ENCODE data around the gene XRRA1.

The XRRA1 gene

DNA sequence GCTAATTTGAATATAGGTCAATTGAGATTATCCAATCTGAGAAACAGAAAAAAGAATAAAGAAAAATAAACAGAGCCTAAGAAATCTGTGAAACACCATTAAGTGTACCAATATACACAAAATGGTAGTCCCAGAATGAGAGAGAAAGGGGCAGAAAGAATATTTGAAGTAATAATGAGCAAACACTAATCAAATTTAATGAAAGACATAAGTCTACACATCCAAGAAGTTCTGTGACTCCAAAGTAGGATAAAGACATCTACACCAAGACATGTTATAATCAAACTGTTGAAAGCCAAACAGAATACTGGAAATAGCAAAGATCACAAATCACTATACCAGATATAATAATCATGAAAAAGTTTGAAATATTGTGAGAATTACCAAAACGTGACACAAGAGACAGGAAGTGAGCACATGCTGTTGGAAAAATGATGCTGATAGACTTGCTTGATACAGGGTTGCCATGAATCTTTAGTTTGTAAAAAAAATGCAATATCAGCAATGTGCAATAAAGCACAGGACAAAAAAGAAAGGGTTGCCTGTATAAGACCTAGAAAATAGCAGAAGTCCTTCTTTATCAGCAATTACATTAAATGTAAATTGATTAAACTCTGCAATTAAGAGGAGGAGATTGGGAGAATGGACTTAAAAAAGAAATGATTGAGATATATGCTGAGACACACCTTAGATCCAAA, 124.5 kb downstream of the XRRA1 start:
- H3K79me2 ChIP-seq (ENCODE audit: insufficient read depth, low read length) = no peaks in the 10 kb centered on the region
- H2AFZ ChIP-seq (ENCODE audit: low read length) = no peak overlapping the region
- TF ChIP-seq EZH2phosphoT487 (IDR thresholded peaks at IDR 0.05; ENCODE audit: borderline replicate concordance) = no peak
- no peaks in the 10 kb centered on the region for H3F3A ChIP-seq (ENCODE audit: low read depth)
- no peaks in the 10 kb centered on the region for H3K9me2 ChIP-seq (replicated peaks; ENCODE audit: low read depth, low read length)
- peaks cover 30% of the 10 kb centered on the region for H3K9me3 ChIP-seq (ENCODE audit: insufficient read depth, low read depth, low read length)
- no peak overlapping the region for H3K4me3 ChIP-seq (ENCODE audit: low read length, poor library complexity, severe bottlenecking)
- no peak overlapping the region for H3K4me2 ChIP-seq (ENCODE audit: low read depth, low read length, poor library complexity, severe bottlenecking)
- H3K27me3 ChIP-seq (ENCODE audit: insufficient read depth, low read length, poor library complexity, severe bottlenecking) = no peaks in the 10 kb centered on the region
- no peaks in the 10 kb centered on the region for H4K20me1 ChIP-seq (ENCODE audit: insufficient read depth, low read length, poor library complexity, severe bottlenecking)
- peaks cover 82% of the 10 kb centered on the region for H3K36me3 ChIP-seq (ENCODE audit: insufficient read depth, low read length)
- H3K4me1 ChIP-seq (ENCODE audit: insufficient read depth, low read length, poor library complexity, severe bottlenecking) = peaks cover 8% of the 10 kb centered on the region
- H3K9ac ChIP-seq (ENCODE audit: low read depth, low read length, poor library complexity, severe bottlenecking) = no peak overlapping the region

DNA sequence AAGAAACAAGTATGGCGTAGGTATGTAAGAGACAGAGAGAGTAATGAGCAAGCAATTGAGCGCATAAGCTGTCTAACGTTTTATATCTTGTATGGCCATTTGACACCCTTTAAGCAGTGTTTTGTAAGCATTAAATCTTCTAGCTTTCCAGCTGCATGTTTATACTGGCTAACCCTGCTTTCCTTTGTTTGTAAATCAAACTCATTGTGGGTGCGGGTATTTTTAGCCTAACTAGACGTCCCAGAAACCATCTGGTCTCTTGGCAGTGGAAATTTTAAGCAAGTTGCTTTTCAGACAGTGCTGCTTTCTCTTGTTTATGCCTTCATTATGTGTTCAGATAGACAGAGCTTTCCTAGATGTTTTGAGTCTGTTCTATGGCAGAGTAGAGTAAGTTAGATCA, 126.7 kb downstream of the XRRA1 start:
- TF ChIP-seq, protein P1, sequence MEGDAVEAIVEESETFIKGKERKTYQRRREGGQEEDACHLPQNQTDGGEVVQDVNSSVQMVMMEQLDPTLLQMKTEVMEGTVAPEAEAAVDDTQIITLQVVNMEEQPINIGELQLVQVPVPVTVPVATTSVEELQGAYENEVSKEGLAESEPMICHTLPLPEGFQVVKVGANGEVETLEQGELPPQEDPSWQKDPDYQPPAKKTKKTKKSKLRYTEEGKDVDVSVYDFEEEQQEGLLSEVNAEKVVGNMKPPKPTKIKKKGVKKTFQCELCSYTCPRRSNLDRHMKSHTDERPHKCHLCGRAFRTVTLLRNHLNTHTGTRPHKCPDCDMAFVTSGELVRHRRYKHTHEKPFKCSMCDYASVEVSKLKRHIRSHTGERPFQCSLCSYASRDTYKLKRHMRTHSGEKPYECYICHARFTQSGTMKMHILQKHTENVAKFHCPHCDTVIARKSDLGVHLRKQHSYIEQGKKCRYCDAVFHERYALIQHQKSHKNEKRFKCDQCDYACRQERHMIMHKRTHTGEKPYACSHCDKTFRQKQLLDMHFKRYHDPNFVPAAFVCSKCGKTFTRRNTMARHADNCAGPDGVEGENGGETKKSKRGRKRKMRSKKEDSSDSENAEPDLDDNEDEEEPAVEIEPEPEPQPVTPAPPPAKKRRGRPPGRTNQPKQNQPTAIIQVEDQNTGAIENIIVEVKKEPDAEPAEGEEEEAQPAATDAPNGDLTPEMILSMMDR (conservative IDR thresholded peaks at IDR 0.05; ENCODE audit: low read length) = no peak
- no peak for TF ChIP-seq EZH2phosphoT487 (IDR thresholded peaks at IDR 0.05; ENCODE audit: borderline replicate concordance)
- Histone ChIP-seq H3K27me3 (ENCODE audit: insufficient read depth, low read length, poor library complexity, severe bottlenecking) (no peaks in the 10 kb centered on the region), H3F3A (ENCODE audit: low read depth) (no peaks in the 10 kb centered on the region), H3K36me3 (ENCODE audit: insufficient read depth, low read length) (peaks cover 82% of the 10 kb centered on the region), H2AFZ (ENCODE audit: low read length) (no peak overlapping the region), H3K4me3 (ENCODE audit: low read length, poor library complexity, severe bottlenecking) (no peak overlapping the region), H3K9me3 (ENCODE audit: insufficient read depth, low read depth, low read length) (peaks cover 28% of the 10 kb centered on the region), H3K4me2 (ENCODE audit: low read depth, low read length, poor library complexity, severe bottlenecking) (no peak overlapping the region), H3K9me2 (replicated peaks; ENCODE audit: low read depth, low read length) (no peaks in the 10 kb centered on the region), H3K4me1 (ENCODE audit: insufficient read depth, low read length, poor library complexity, severe bottlenecking) (peaks cover 28% of the 10 kb centered on the region), H3K79me2 (ENCODE audit: insufficient read depth, low read length) (no peaks in the 10 kb centered on the region), H3K9ac (ENCODE audit: low read depth, low read length, poor library complexity, severe bottlenecking) (no peak overlapping the region), H4K20me1 (ENCODE audit: insufficient read depth, low read length, poor library complexity, severe bottlenecking) (no peaks in the 10 kb centered on the region)

DNA sequence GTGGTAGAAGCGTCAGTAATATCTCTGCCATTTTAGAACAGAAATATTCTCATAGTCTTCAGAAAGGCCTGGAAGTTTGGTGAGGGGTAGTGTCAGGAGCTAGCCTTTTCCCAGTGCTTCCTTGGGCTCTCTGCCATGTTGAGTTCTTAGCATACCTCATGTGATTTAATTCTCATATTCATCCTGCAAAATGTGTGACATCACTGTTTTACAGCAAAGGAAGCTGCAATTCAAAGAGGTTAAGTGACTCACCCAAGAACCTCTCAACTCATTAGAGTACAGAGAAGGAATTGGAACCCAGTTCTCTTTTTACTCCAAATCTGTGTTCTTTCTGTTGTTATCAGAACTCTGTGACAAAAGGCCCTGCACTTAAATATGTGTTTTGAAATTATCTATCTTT, 128.1 kb downstream of the XRRA1 start:
- Histone ChIP-seq H2AFZ (ENCODE audit: low read length) (no peak overlapping the region), H3K36me3 (ENCODE audit: insufficient read depth, low read length) (peaks cover 68% of the 10 kb centered on the region), H3K4me2 (ENCODE audit: low read depth, low read length, poor library complexity, severe bottlenecking) (no peak overlapping the region), H3K4me3 (ENCODE audit: low read length, poor library complexity, severe bottlenecking) (no peak overlapping the region), H3K4me1 (ENCODE audit: insufficient read depth, low read length, poor library complexity, severe bottlenecking) (peaks cover 36% of the 10 kb centered on the region), H3K9me2 (replicated peaks; ENCODE audit: low read depth, low read length) (no peaks in the 10 kb centered on the region), H3K79me2 (ENCODE audit: insufficient read depth, low read length) (no peaks in the 10 kb centered on the region), H3K9me3 (ENCODE audit: insufficient read depth, low read depth, low read length) (peaks cover 20% of the 10 kb centered on the region), H3K27me3 (ENCODE audit: insufficient read depth, low read length, poor library complexity, severe bottlenecking) (no peaks in the 10 kb centered on the region), H3F3A (ENCODE audit: low read depth) (no peaks in the 10 kb centered on the region), H4K20me1 (ENCODE audit: insufficient read depth, low read length, poor library complexity, severe bottlenecking) (no peaks in the 10 kb centered on the region), H3K9ac (ENCODE audit: low read depth, low read length, poor library complexity, severe bottlenecking) (no peak overlapping the region)
- TF ChIP-seq, protein P1 (conservative IDR thresholded peaks at IDR 0.05; ENCODE audit: low read length) = no peak
- no peak for TF ChIP-seq EZH2phosphoT487 (IDR thresholded peaks at IDR 0.05; ENCODE audit: borderline replicate concordance)

DNA sequence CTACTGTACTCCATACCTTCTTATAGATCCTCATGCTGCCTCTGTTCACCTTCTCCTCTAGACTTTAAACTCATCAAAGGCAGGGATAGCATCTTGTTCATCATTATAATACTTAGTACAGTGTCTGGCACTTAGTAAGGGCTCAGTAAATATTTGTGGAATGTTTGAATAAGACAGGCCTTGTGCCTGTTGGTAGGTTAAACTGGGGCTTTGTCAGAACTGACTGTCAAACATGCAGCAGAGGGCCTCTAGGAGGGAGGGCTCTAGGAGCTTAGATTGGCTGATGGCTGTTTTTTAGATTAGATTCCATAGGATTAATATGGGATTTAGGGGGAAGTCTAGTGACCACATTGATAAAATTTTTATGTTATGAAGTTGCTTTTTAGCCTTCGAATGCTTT, 129.5 kb downstream of the XRRA1 start:
- H3K4me3 ChIP-seq (ENCODE audit: low read length, poor library complexity, severe bottlenecking) = no peak overlapping the region
- no peaks in the 10 kb centered on the region for H3K9me2 ChIP-seq (replicated peaks; ENCODE audit: low read depth, low read length)
- H3K9ac ChIP-seq (ENCODE audit: low read depth, low read length, poor library complexity, severe bottlenecking) = no peak overlapping the region
- H3K27me3 ChIP-seq (ENCODE audit: insufficient read depth, low read length, poor library complexity, severe bottlenecking) = no peaks in the 10 kb centered on the region
- H3K9me3 ChIP-seq (ENCODE audit: insufficient read depth, low read depth, low read length) = peaks cover 9% of the 10 kb centered on the region
- H3K4me1 ChIP-seq (ENCODE audit: insufficient read depth, low read length, poor library complexity, severe bottlenecking) = peaks cover 36% of the 10 kb centered on the region
- H2AFZ ChIP-seq (ENCODE audit: low read length) = no peak overlapping the region
- H3K4me2 ChIP-seq (ENCODE audit: low read depth, low read length, poor library complexity, severe bottlenecking) = no peak overlapping the region
- TF ChIP-seq, protein P1 (conservative IDR thresholded peaks at IDR 0.05; ENCODE audit: low read length) = no peak
- TF ChIP-seq EZH2phosphoT487 (IDR thresholded peaks at IDR 0.05; ENCODE audit: borderline replicate concordance) = no peak
- no peaks in the 10 kb centered on the region for H3F3A ChIP-seq (ENCODE audit: low read depth)
- H3K36me3 ChIP-seq (ENCODE audit: insufficient read depth, low read length) = peaks cover 55% of the 10 kb centered on the region
- no peaks in the 10 kb centered on the region for H3K79me2 ChIP-seq (ENCODE audit: insufficient read depth, low read length)
- no peaks in the 10 kb centered on the region for H4K20me1 ChIP-seq (ENCODE audit: insufficient read depth, low read length, poor library complexity, severe bottlenecking)
